ENCODE data around the gene TM4SF1. TPM values are rescaled to one million over a fixed set of nuclear protein-coding genes. Genes with fewer than 3 reads are reported as not detected.

The TM4SF1 gene
- total RNA-seq, 2 donors from 2014 or later: 92.0 to 142 TPM

DNA sequence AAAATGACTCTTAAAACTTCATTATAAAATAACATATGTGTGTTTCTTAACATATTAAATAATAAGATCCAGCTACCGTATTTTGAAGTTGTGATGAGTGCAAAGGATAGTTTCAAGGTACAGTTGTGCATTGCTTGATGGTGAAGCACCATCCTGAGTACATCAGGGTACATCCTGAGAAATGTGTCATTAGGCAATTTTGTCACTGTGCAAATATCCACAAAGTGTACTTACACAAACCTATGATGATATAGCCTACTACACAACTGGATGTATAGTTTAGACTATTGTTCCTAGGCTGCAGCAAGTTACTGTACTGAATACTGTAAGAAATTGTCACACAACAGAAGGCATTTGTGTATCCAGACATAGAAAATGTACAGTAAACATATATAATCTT lies 20.8 kb upstream of the TM4SF1 start:
- Histone ChIP-seq H3K36me3 (no peaks in the 10 kb centered on the region), H3K27me3 (replicated peaks; ENCODE audit: insufficient read depth) (no peaks in the 10 kb centered on the region), H3K9me3 (no peaks in the 10 kb centered on the region), H3K4me3 (no peak overlapping the region), H3K27ac (no peak overlapping the region), H3K4me1 (replicated peaks) (no peaks in the 10 kb centered on the region)
- WGBS: 97% methylated on average over 1 of the region's 1 CpG
- no peak for DNase-seq (ENCODE audit: low spot score)
- intact Hi-C loops (cut with DNase I): no loop called here
- no peak for TF ChIP-seq POLR2A (IDR thresholded peaks at IDR 0.05)
- TF ChIP-seq CTCF (IDR thresholded peaks at IDR 0.05): no peak
- no peak for TF ChIP-seq POLR2AphosphoS5 (IDR thresholded peaks at IDR 0.05)

- H3K36me3 ChIP-seq: no peaks in the 10 kb centered on the region
Observed at GRCh38 chr3:149397528-149397927, 20.1 kb upstream of the TM4SF1 start.

DNA sequence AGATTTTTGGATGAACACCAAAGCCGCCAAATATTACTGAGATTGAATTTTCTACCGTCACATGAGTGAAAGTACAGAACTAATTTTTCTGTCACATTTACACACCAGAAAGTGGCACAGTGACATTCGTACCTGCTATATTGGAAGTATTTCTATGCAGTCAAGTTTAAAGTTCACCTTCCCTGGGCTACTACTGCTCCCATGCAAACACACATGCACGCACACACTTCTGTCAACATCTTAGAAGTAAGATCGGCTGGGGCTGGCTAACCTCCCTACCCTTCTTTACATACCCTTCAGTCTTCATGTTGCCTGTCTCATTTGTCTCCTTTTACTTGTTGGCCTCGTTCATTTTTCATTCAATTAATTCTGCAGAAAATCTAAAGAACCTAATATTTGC lies 19.0 kb upstream of the TM4SF1 start:
- Histone ChIP-seq H3K36me3 (no peaks in the 10 kb centered on the region), H3K4me3 (no peak overlapping the region), H3K9me3 (no peaks in the 10 kb centered on the region), H3K27ac (no peak overlapping the region), H3K4me1 (replicated peaks) (no peaks in the 10 kb centered on the region), H3K27me3 (replicated peaks; ENCODE audit: insufficient read depth) (no peaks in the 10 kb centered on the region)
- DNase-seq (ENCODE audit: low spot score): no peak
- no peak for TF ChIP-seq POLR2A (IDR thresholded peaks at IDR 0.05)
- TF ChIP-seq CTCF (IDR thresholded peaks at IDR 0.05): no peak
- TF ChIP-seq POLR2AphosphoS5 (IDR thresholded peaks at IDR 0.05): no peak
- 95% methylated on average over 6 of the region's 6 CpGs for whole genome bisulfite sequencing
- intact Hi-C loops (cut with DNase I): no loop called here

More at GRCh38 chr3:149397528-149397927, 20.1 kb upstream of the TM4SF1 start:
- Histone ChIP-seq H3K27me3 (replicated peaks; ENCODE audit: insufficient read depth) (no peaks in the 10 kb centered on the region), H3K4me1 (replicated peaks) (no peaks in the 10 kb centered on the region), H3K27ac (no peak overlapping the region), H3K9me3 (no peaks in the 10 kb centered on the region), H3K4me3 (no peak overlapping the region)
- 77% methylated on average over 3 of the region's 3 CpGs for WGBS
- no peak for TF ChIP-seq POLR2A (IDR thresholded peaks at IDR 0.05)
- intact Hi-C loops (cut with DNase I): no loop called here
- no peak for DNase-seq (ENCODE audit: low spot score)

DNA sequence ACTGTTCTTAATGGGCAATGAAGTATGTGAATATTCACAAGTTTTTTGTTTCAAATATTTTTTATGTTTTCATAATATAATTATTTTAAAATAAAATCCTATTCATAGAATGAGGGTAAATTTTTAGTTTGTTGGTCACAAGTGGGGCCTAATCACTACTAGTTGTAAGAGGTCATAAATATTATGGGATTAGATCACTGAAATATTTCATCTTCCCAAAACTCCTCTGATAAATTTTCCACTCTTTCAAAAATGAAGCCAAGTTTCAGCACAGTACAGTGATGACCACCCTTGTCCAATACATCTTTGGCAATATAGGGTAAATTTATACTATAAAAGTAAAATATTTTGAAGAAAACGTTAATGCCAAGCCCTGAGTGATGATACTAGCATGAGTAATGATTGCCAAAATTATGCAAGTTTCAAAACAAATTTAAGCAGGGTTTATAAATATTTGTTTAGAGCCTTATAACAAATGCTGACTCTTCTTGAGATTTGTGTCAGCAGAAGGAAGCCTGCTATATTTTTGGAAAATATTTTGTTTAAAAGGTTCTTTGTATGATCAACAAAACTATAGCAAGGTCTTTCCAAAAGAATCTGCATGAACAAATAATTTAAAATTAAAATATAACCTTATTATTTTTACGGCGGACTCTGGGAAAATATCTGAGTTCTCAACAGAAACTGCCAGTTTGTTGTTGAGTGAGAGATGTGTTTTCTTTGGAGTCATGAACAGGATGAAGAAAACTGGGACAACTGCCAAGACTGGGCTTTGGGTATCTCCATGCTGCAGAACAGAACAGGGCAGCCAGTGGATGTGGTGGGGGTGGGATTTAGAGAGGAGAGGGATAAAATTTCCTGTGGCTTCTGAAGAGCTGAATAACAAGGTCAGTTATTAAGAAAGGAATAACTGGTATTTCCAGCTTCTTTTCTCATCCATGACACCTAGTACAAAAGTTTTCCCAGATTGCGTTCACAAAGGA lies 17.9 kb upstream of the TM4SF1 start:
- Histone ChIP-seq H3K27ac (peak overlapping the region; percentile 1 to 15), H3K9me3 (no peaks in the 10 kb centered on the region), H3K4me3 (no peak overlapping the region), H3K4me1 (replicated peaks) (no peaks in the 10 kb centered on the region), H3K36me3 (no peaks in the 10 kb centered on the region), H3K27me3 (replicated peaks; ENCODE audit: insufficient read depth) (no peaks in the 10 kb centered on the region)
- DNase-seq (ENCODE audit: low spot score): peak; percentile 41
- 55% methylated on average over 4 of the region's 4 CpGs for WGBS
- intact Hi-C loops (cut with DNase I): loop anchor here (2.0 kb wide), 1 partner anchor 85 kb away; no protein-coding TSS in a partner anchor
- TF ChIP-seq CTCF (IDR thresholded peaks at IDR 0.05) (no peak), POLR2AphosphoS5 (IDR thresholded peaks at IDR 0.05) (no peak), POLR2A (IDR thresholded peaks at IDR 0.05) (no peak)

GRCh38 chr3:149393345-149394160 lies 16.1 kb upstream of the TM4SF1 start:
- Histone ChIP-seq H3K27ac (no peak overlapping the region), H3K4me3 (no peak overlapping the region), H3K9me3 (no peaks in the 10 kb centered on the region), H3K4me1 (replicated peaks) (peaks cover 4% of the 10 kb centered on the region), H3K27me3 (replicated peaks; ENCODE audit: insufficient read depth) (no peaks in the 10 kb centered on the region), H3K36me3 (no peaks in the 10 kb centered on the region)
- peak; percentile 9 for TF ChIP-seq POLR2AphosphoS5 (IDR thresholded peaks at IDR 0.05)
- TF ChIP-seq CTCF (IDR thresholded peaks at IDR 0.05): peak in 3 of 4 experiments; percentile 64 to 79 (median 69)
- TF ChIP-seq POLR2A (IDR thresholded peaks at IDR 0.05): no peak
- DNase-seq (ENCODE audit: low spot score): no peak
- intact Hi-C loops (cut with DNase I): loop anchor here (2.0 kb wide), 1 partner anchor 87 kb away; no protein-coding TSS in a partner anchor
- WGBS: 42% methylated on average over 4 of the region's 4 CpGs

Measured in prostate gland (tissue), 2 donors.